ENCODE results near the gene OR13C8.

Gene OR13C8

GRCh38 chr9:104606152-104606551, 37.2 kb downstream of the OR13C8 start:
- Histone ChIP-seq H3K4me3 (no peak overlapping the region), H3K27ac (no peak overlapping the region)

- Histone ChIP-seq H3K27ac (no peak overlapping the region), H3K4me3 (no peak overlapping the region)
Observed at GRCh38 chr9:104608336-104608735, 39.4 kb downstream of the OR13C8 start.

DNA sequence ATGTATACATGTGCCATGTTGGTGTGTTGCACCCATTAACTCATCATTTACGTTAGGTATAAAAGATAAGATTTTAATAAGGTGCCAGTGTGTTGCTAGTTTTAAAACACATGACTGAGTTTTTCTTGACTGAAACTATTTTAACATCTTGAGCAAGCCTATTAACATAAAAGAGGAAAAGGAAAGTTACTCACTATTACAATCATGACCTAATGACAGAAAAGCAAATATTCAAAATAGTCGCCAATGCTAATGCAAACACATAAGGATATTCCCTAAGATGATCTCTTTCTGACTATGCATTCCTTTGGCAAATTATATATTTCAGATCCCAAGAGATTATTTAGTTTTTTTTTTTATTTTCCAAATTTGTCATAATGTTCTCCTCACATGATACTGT, 42.2 kb downstream of the OR13C8 start:
- no peak overlapping the region for H3K4me3 ChIP-seq
- no peak overlapping the region for H3K27ac ChIP-seq

GRCh38 chr9:104617418-104617817, 48.5 kb downstream of the OR13C8 start:
- no peak overlapping the region for H3K4me3 ChIP-seq
- H3K27ac ChIP-seq = no peak overlapping the region

DNA sequence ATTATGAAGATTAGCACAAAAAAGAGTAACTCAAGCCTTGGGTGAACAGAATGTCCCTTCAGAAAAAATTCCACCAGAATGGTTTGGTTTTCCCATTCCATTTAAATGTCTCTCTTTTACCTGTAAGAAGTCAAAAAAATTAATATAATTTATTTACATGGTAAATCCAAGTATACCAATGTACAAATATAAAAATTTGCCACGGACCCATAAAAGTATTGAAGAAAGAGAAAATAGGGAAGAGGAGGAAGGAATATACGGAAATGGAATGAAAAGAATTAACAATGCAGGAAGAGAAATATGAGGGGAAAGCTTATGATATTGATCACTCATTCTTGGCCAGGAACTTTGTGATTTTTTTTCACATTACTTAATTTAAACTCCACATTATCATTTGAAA, 49.1 kb downstream of the OR13C8 start, which contains the start of gene OR13C9:
OR13C9 (minus strand) TSS at position 101 of the 400 bp plus-strand sequence; CDS start at position 101, 0 bp downstream.
- Histone ChIP-seq H3K4me3 (no peak within 1 kb of the TSS), H3K27ac (no peak within 1 kb of the TSS)

Measured in skin epidermis (tissue), 12 donors.